HepG2 (cell line): ENCODE data around the gene VSNL1.

ENCODE experiments used
- CTCF ChIP-seq: sonication (generic); formaldehyde crosslinking; IDR thresholded peaks from 2 replicates; pipeline ENCODE4 v1.5.0; 2020; ENCODE audit warnings: mild to moderate bottlenecking, missing genetic modification reagents, moderate library complexity
- ZBTB40 ChIP-seq, 2 experiments: fragments of 450-650 bp in 1 of 2; sonication (generic) in 1 of 2; formaldehyde crosslinking in 1 of 2; IDR thresholded peaks; 2 replicates each; pipeline versions ENCODE4 v1.6.1 to v1.8.0; 2016 to 2022; ENCODE audit warnings: antibody characterized with exemption in 1 of 2, mild to moderate bottlenecking in 1 of 2, missing genetic modification reagents in 1 of 2
- ZNF691 ChIP-seq: sonication (generic); formaldehyde crosslinking; IDR thresholded peaks from 2 replicates; pipeline ENCODE4 v1.4.0; 2020; ENCODE audit warnings: missing genetic modification reagents, low read depth, mild to moderate bottlenecking, borderline replicate concordance

GRCh38 chr2:17648581-17648980 is 108.1 kb downstream of the VSNL1 start:
- TF ChIP-seq CTCF (CRISPR knock-in tag) (no peak), ZBTB40 (IDR thresholded peaks at IDR 0.05) (no peak), ZBTB40 (CRISPR knock-in tag; IDR thresholded peaks at IDR 0.05) (no peak), ZNF691 (no peak)
